ENCODE measurements around the gene TBKBP1.
"Not testable (repeated sequence)": the region's sequence is repeated elsewhere in the genome, so short reads cannot be mapped to it uniquely, and the experiment has no call there.

TBKBP1 gene

GRCh38 chr17:47735139-47735464 lies 41.1 kb downstream of the TBKBP1 start:
- no peak for DNase-seq

GRCh38 chr17:47735536-47736011 lies 41.6 kb downstream of the TBKBP1 start:
- DNase-seq, result no peak

GRCh38 chr17:47736501-47737495 lies 42.8 kb downstream of the TBKBP1 start:
- no peak for DNase-seq

GRCh38 chr17:47738178-47738577 lies 44.2 kb downstream of the TBKBP1 start:
- no peak for DNase-seq

- no peak for DNase-seq
Measured at GRCh38 chr17:47739150-47739549, 45.2 kb downstream of the TBKBP1 start.

- not testable (repeated sequence) for DNase-seq
Measured at GRCh38 chr17:47739945-47740344, 46.0 kb downstream of the TBKBP1 start.

- no peak for DNase-seq
Measured at GRCh38 chr17:47741109-47741792, 47.3 kb downstream of the TBKBP1 start.

- no peak for DNase-seq
Measured at GRCh38 chr17:47741793-47742145, 47.8 kb downstream of the TBKBP1 start.

- peak in 1 of 2 experiments; percentile 18 for DNase-seq
Measured at GRCh38 chr17:47742319-47743181, 48.6 kb downstream of the TBKBP1 start.

GRCh38 chr17:47744168-47745036 lies 50.4 kb downstream of the TBKBP1 start:
- no peak for DNase-seq

- no peak for DNase-seq
Measured at GRCh38 chr17:47745037-47745380, 51.0 kb downstream of the TBKBP1 start.

- no peak for DNase-seq
Measured at GRCh38 chr17:47751471-47751870, 57.5 kb downstream of the TBKBP1 start.

- DNase-seq, result no peak
Measured at GRCh38 chr17:47757386-47757785, 63.4 kb downstream of the TBKBP1 start.

- DNase-seq, result no peak
Measured at GRCh38 chr17:47760409-47761140, 66.6 kb downstream of the TBKBP1 start.

Measured in NCI-H2081 (cell line).